ENCODE data around the gene TREH.

Gene TREH

GRCh38 chr11:118653684-118654390, 25.6 kb downstream of the TREH start:
- no peak for TF ChIP-seq CTCF (IDR thresholded peaks at IDR 0.05; ENCODE audit: borderline replicate concordance, control extremely low read depth, extremely low read depth, insufficient read depth, missing control alignments)
- no peak for DNase-seq (ENCODE audit: low spot score)
- in situ Hi-C loops (cut with MboI; ENCODE audit: low sequenced_read_pairs, unreplicated experiment): no loop called here

GRCh38 chr11:118652681-118653181, 26.7 kb downstream of the TREH start:
- TF ChIP-seq CTCF (IDR thresholded peaks at IDR 0.05; ENCODE audit: borderline replicate concordance, control extremely low read depth, extremely low read depth, insufficient read depth, missing control alignments): no peak
- no peak for DNase-seq (ENCODE audit: low spot score)

GRCh38 chr11:118651820-118652219, 27.6 kb downstream of the TREH start:
- in situ Hi-C loops (cut with MboI; ENCODE audit: low sequenced_read_pairs, unreplicated experiment): no loop called here
- no peak for DNase-seq (ENCODE audit: low spot score)
- no peak for TF ChIP-seq CTCF (IDR thresholded peaks at IDR 0.05; ENCODE audit: borderline replicate concordance, control extremely low read depth, extremely low read depth, insufficient read depth, missing control alignments)

More at GRCh38 chr11:118652681-118653181, 26.7 kb downstream of the TREH start:
- in situ Hi-C loops (cut with MboI; ENCODE audit: low sequenced_read_pairs, unreplicated experiment): no loop called here

GRCh38 chr11:118650366-118650765, 29.1 kb downstream of the TREH start:
- in situ Hi-C loops (cut with MboI; ENCODE audit: low sequenced_read_pairs, unreplicated experiment): no loop called here
- no peak for DNase-seq (ENCODE audit: low spot score)
- TF ChIP-seq CTCF (IDR thresholded peaks at IDR 0.05; ENCODE audit: borderline replicate concordance, control extremely low read depth, extremely low read depth, insufficient read depth, missing control alignments): no peak

GRCh38 chr11:118649941-118650340, 29.5 kb downstream of the TREH start:
- no peak for DNase-seq (ENCODE audit: low spot score)
- in situ Hi-C loops (cut with MboI; ENCODE audit: low sequenced_read_pairs, unreplicated experiment): no loop called here
- TF ChIP-seq CTCF (IDR thresholded peaks at IDR 0.05; ENCODE audit: borderline replicate concordance, control extremely low read depth, extremely low read depth, insufficient read depth, missing control alignments): no peak

GRCh38 chr11:118648291-118648690, 31.2 kb downstream of the TREH start:
- no peak for TF ChIP-seq CTCF (IDR thresholded peaks at IDR 0.05; ENCODE audit: borderline replicate concordance, control extremely low read depth, extremely low read depth, insufficient read depth, missing control alignments)
- in situ Hi-C loops (cut with MboI; ENCODE audit: low sequenced_read_pairs, unreplicated experiment): no loop called here
- DNase-seq (ENCODE audit: low spot score): no peak
